HG03354 (cell line): ENCODE results near the gene RPUSD4.

Source experiments
- ATAC-seq: cut with Tn5 transposase; IDR thresholded peaks from one replicate; pipeline ENCODE4 v1.9.1; 2021; ENCODE audit warnings: mild to moderate bottlenecking; ENCODE audit not compliant: unreplicated experiment, poor library complexity, severe bottlenecking

The RPUSD4 gene

GRCh38 chr11:126160345-126161022, 51.0 kb downstream of the RPUSD4 start:
- no peak for ATAC-seq

DNA sequence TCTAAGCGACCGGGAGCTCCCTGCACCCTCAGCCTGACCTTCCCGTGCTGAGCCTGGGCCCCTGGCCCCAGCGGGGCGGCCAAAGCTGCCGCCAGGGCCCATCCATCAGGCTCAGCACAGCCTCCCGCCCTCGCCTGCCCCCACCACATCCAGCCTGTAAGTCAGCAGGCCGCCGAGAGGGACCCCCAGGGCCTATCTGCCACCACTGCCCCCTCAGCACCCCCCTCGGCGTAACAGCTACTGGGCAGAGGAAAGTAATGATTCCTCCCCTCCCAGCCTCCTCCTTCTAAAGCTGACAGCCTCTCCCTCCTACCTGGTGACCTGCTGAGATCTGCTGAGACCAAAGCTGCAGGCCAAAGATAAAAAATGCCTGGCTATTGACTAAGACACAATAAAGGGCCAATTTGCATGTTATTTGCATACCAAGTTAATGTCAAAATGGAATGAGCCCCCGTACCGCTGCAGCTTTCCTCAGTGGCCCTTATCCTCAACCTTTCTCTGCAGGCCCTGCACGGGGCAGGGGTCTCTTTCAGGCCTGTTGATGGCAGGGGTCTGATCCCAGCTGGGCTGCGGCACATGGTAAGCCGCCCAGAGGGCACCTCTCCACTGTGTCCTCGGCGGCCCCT, 51.6 kb downstream of the RPUSD4 start:
- no peak for ATAC-seq

DNA sequence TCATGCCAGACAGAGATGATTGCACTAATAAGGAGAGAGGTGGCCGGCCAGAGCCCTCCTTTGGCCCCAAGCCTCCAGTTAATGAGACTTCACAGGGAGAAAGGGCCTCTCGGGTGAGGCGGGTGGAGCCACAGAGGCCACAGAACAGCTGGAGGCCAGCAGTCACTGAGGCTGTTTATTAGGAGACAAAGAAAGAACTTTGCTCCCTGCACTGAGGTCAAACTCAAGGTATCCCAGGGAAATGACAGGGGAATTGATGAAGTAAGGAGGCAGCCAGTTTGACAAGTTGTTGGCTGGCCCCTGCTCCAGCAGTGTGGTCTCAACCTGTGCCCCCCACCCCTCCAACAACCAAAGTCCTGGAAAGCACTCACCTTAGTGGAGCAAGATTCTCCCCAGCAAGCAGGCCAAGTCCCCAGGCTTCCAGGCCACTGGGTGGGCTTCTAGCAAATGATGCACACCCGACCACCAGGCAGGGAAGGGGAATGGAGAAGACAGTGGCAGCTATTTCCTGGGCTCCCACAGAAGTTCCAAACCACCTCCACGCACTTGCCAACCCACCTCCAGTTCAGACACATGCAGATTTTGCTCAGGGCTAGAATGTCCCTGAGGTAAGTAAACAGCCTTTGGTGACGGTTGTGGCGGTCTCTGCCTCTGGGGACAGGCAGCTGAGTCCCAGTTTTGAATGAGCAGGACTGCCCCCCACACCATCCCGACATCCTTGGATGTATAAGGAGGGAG, 53.2 kb downstream of the RPUSD4 start:
- ATAC-seq = no peak

GRCh38 chr11:126157326-126158030, 54.0 kb downstream of the RPUSD4 start:
- no peak for ATAC-seq

DNA sequence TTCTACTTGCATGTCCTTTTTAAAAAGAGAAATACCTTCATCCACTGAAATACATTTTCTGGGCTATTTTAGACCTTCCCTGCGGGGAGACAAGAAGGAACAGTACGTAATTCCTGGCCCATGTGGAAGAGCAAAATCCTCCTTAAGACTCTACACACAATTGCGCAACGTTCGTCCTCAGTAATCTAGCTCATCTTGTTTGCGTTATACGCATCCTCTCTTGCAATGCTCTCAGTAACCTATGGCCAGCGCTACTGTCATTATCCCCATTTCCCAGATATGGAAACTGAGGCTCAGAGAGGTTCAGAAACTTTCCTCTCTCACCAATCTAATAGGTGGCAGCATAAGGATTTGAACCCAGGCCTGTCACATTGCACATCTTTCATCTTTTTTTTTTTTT, 54.6 kb downstream of the RPUSD4 start:
- no peak for ATAC-seq

- no peak for ATAC-seq
These were observed 55.9 kb downstream of the RPUSD4 start for GRCh38 chr11:126155402-126156187.

DNA sequence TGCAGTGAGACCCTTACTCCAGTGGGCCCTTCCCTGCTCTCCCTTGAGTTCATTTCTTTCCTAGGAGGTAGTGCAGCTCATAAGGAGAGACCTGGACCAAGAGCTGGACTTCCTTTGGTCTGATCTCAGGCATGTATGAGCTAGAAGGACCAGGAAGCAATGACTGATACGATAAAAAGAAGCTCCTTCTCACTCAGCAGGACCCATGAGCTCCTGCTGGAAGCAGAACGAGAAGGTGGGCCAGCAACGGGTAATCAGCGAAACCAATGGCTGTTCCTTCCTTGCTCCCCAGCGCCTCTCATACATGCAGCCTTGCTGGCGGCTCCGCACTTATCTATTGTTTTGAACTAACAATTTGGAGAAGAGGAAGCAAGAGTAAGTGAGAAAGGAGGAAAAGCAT, 56.8 kb downstream of the RPUSD4 start:
- ATAC-seq = no peak

DNA sequence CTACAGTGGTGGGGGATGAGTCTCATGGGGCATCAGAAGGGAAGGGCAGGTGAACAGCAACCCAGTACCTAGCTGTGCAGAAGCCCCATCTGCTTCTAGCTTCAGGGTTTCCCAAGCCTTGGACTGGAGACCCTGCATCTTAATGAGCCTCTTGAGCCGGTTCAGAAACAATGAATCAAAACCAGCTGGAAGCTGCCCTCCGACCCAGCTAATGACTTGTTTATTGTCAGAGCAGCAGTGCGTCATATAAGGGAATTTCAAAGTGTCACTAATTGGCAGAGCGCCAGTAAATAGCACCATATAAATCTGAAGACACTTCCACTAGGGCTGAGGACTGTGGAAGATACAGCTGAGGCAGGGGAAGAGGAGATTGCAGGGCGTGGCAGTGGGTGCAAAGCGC, 57.5 kb downstream of the RPUSD4 start:
- ATAC-seq = no peak

DNA sequence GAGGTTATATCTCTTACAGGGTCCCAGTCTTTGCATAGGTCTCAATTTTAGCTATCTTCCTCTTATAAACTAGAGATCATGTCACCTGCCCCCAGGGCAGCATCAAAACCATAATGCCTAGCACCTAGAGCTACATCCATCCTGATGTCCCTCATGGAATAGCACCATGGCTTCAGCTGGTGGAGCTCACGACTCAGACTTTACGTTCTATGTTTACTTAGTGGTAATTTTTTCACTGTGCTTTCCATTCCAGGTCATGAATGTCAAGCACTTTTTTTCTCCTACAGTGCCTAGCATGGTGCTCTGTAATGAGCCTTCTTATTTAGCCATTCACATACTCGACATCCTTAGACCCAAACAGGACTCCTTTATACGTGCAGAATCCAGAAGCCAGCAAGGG, 58.4 kb downstream of the RPUSD4 start:
- no peak for ATAC-seq

GRCh38 chr11:126152586-126152985, 58.9 kb downstream of the RPUSD4 start:
- no peak for ATAC-seq

- no peak for ATAC-seq
These were observed 59.3 kb downstream of the RPUSD4 start for GRCh38 chr11:126152152-126152551.
